Mesothelial cell of epicardium (in vitro differentiated cells): ENCODE data around the gene CUX1. TPM values are rescaled to one million over a fixed set of nuclear protein-coding genes. Genes with fewer than 3 reads are reported as not detected.
"Not testable (repeated sequence)": the region's sequence is repeated elsewhere in the genome, so short reads cannot be mapped to it uniquely, and the experiment has no call there.

Experiments
- DNase-seq, 2 experiments: peaks; one replicate each; pipeline ENCODE4 v3.0.0; 2021; ENCODE audit warnings: low spot score in 2 of 2; ENCODE audit not compliant: unreplicated experiment in 2 of 2
- H3K27ac Mint-ChIP-seq: 2 replicates; pipeline ENCODE4 v1.8.0; 2021; ENCODE audit warnings: mixed read lengths
- H3K27me3 Mint-ChIP-seq: 2 replicates; pipeline ENCODE4 v1.8.0; 2021; ENCODE audit warnings: low read depth, mixed read lengths
- H3K36me3 Mint-ChIP-seq: 2 replicates; pipeline ENCODE4 v1.8.0; 2021; ENCODE audit warnings: mixed read lengths
- H3K4me1 Mint-ChIP-seq: 2 replicates; pipeline ENCODE4 v1.8.0; 2021; ENCODE audit warnings: mixed read lengths
- H3K4me3 Mint-ChIP-seq: 2 replicates; pipeline ENCODE4 v1.8.0; 2021; ENCODE audit warnings: mild to moderate bottlenecking, moderate library complexity, mixed read lengths
- H3K9me3 Mint-ChIP-seq: 2 replicates; pipeline ENCODE4 v1.8.0; 2021; ENCODE audit warnings: mixed read lengths
- CTCF ChIP-seq: fragments of 200-600 bp; sonication (generic); IDR thresholded peaks from one replicate; pipeline ENCODE4 v1.5.0; 2021; ENCODE audit warnings: antibody characterized with exemption; ENCODE audit not compliant: unreplicated experiment
- total RNA-seq: library from RNA; stranded (reverse); gene quantifications from 3 replicates; pipeline ENCODE4 v1.2.1, GENCODE V29; 2021

CUX1 gene
- total RNA-seq, 1 donor from 2014 or later, result 158 TPM

DNA sequence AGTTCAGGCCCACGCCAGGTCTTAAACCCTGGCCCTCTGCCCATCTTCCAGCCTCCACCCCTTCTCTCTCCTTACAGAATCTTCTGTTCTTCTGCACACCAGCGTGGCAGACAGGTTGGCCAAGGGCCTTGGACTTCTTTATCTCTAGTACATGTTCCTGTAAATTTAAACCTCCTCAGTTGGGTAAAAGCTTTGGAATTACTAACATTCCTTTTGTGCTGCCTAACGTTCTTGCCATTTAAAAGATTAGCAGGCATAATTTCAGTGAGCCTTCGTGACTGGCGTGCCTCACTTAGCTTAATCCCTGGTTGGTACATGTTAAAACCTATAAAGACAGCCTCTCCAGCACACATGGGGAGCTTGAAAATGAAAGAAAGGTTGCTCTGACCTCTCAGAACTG is 192.2 kb downstream of the CUX1 start:
- Mint-ChIP-seq H3K9me3 (no peaks in the 10 kb centered on the region), H3K27ac (peak overlapping the region; percentile 96), H3K27me3 (peaks cover 5% of the 10 kb centered on the region), H3K4me3 (no peak overlapping the region), H3K4me1 (peaks cover 46% of the 10 kb centered on the region), H3K36me3 (peaks cover 10% of the 10 kb centered on the region)
- no peak for TF ChIP-seq CTCF
- DNase-seq, result no peak

GRCh38 chr7:102012112-102012830 is 194.8 kb downstream of the CUX1 start:
- H3K4me3 Mint-ChIP-seq, H3K9me3 Mint-ChIP-seq, DNase-seq: not testable (repeated sequence)
- peaks cover 14% of the 10 kb centered on the region for H3K27me3 Mint-ChIP-seq
- H3K36me3 Mint-ChIP-seq, result peaks cover 17% of the 10 kb centered on the region
- peak overlapping the region; percentile 92 for H3K27ac Mint-ChIP-seq
- peaks cover 36% of the 10 kb centered on the region for H3K4me1 Mint-ChIP-seq

DNA sequence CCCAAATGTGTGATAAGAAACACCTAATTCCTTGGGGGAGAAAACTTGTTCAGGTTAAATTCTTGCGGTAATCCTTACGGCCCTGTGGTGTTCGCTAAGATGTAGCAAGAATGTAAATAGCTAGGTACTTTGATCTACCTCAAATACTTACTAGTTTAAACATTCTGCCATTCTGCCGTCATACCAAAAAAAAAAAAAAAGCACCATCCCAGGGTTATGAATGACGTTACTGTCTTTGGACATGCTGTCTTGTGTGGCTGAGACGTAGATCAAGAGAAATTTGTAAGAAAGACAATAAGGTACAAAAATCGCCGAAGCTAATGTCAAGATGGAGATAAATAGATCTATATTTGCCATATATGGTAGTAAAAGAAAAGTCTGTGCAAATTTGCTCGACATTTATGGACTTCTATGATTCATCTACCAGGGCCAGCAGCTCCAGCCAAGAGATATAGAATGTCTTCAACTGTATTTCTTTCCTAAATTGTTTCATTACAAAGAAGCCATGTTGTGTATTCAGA is 195.6 kb downstream of the CUX1 start:
- no peak for TF ChIP-seq CTCF
- peaks cover 14% of the 10 kb centered on the region for H3K27me3 Mint-ChIP-seq
- no peaks in the 10 kb centered on the region for H3K9me3 Mint-ChIP-seq
- H3K27ac Mint-ChIP-seq, result peak overlapping the region; percentile 92
- peak overlapping the region; percentile 42 for H3K4me3 Mint-ChIP-seq
- peaks cover 16% of the 10 kb centered on the region for H3K36me3 Mint-ChIP-seq
- peaks cover 35% of the 10 kb centered on the region for H3K4me1 Mint-ChIP-seq
- DNase-seq, result no peak

GRCh38 chr7:102018876-102019275 is 201.4 kb downstream of the CUX1 start:
- H3K9me3 Mint-ChIP-seq, result no peaks in the 10 kb centered on the region
- no peak overlapping the region for H3K4me3 Mint-ChIP-seq
- H3K36me3 Mint-ChIP-seq, result peaks cover 20% of the 10 kb centered on the region
- TF ChIP-seq CTCF, result no peak
- no peak overlapping the region for H3K27ac Mint-ChIP-seq
- peaks cover 4% of the 10 kb centered on the region for H3K4me1 Mint-ChIP-seq
- no peak for DNase-seq
- peaks cover 14% of the 10 kb centered on the region for H3K27me3 Mint-ChIP-seq

- H3K9me3 Mint-ChIP-seq, result no peaks in the 10 kb centered on the region
Observed at GRCh38 chr7:102019461-102019860, 202.0 kb downstream of the CUX1 start.

More at GRCh38 chr7:102019461-102019860, 202.0 kb downstream of the CUX1 start:
- H3K27ac Mint-ChIP-seq, result no peak overlapping the region
- TF ChIP-seq CTCF, result no peak
- peaks cover 4% of the 10 kb centered on the region for H3K4me1 Mint-ChIP-seq
- peaks cover 10% of the 10 kb centered on the region for H3K27me3 Mint-ChIP-seq
- no peak for DNase-seq
- H3K4me3 Mint-ChIP-seq, result no peak overlapping the region
- H3K36me3 Mint-ChIP-seq, result peaks cover 15% of the 10 kb centered on the region
